ENCODE results near the gene EME2.

The EME2 gene

GRCh38 chr16:1818873-1819525, 46.4 kb downstream of the EME2 start:
- no peak for DNase-seq (ENCODE audit: low spot score)

GRCh38 chr16:1819611-1820010, 47.0 kb downstream of the EME2 start:
- DNase-seq (ENCODE audit: low spot score), result no peak

- no peak for DNase-seq (ENCODE audit: low spot score)
Measured at GRCh38 chr16:1820096-1820945, 47.7 kb downstream of the EME2 start.

- DNase-seq (ENCODE audit: low spot score), result no peak
Measured at GRCh38 chr16:1820946-1821290, 48.3 kb downstream of the EME2 start.

- no peak for DNase-seq (ENCODE audit: low spot score)
Measured at GRCh38 chr16:1821861-1822611, 49.4 kb downstream of the EME2 start.

GRCh38 chr16:1822801-1823200, 50.2 kb downstream of the EME2 start:
- DNase-seq (ENCODE audit: low spot score), result no peak

- no peak for DNase-seq (ENCODE audit: low spot score)
Measured at GRCh38 chr16:1823821-1824220, 51.2 kb downstream of the EME2 start.

- DNase-seq (ENCODE audit: low spot score), result no peak
Measured at GRCh38 chr16:1825381-1825863, 52.8 kb downstream of the EME2 start.

Data from globus pallidus (tissue), 1 donor.